Activated T-helper 9 cell treated with anti-CD3 and anti-CD28 coated beads, Interleukin-2, amount 50 U/mL, for 16 hours (primary cell): ENCODE data around the gene SPATA16.
"Not testable (repeated sequence)": the region's sequence is repeated elsewhere in the genome, so short reads cannot be mapped to it uniquely, and the experiment has no call there.

ENCODE experiments used
- DNase-seq: peaks from one replicate; pipeline ENCODE4 v3.0.0-alpha.2; 2020; ENCODE audit warnings: low read depth

The SPATA16 gene, protein sequence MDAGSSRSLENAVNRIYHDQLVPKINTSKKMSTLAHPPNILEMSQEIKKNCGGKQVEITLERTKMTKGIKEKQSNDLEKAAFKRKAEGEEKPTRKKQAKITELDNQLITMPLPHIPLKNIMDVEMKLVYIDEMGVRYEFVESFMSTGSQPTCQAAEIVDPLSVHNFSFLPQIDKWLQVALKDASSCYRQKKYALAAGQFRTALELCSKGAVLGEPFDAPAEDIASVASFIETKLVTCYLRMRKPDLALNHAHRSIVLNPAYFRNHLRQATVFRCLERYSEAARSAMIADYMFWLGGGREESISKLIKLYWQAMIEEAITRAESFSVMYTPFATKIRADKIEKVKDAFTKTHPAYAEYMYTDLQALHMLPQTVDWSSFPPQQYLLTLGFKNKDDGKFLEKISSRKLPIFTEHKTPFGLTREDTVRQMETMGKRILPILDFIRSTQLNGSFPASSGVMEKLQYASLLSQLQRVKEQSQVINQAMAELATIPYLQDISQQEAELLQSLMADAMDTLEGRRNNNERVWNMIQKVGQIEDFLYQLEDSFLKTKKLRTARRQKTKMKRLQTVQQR

DNA sequence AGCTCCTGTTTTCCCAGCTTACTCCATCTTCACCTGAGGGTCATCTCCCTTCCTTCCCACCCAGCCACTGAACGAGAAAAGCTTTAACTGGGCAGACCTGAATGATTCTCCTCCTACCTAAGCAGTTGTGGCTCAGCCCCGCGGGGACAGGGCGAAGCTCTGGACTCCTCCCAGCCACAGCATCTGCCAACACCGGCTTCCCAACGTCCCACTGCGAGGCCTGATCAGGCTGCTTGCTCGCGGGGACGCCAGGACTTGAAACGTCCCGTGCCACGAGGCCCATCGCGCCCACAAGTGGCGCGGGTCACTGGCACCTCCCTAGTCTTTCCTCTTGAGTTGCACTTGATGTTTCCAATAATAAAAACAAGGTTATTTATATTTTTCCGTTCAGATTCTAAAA, at the start of gene SPATA16:
Gene SPATA16, minus strand, starts transcription at position 250 of the 400 bp plus-strand sequence. CDS start 23,504 bp downstream, outside the sequence.
- DNase-seq: no peak

DNA sequence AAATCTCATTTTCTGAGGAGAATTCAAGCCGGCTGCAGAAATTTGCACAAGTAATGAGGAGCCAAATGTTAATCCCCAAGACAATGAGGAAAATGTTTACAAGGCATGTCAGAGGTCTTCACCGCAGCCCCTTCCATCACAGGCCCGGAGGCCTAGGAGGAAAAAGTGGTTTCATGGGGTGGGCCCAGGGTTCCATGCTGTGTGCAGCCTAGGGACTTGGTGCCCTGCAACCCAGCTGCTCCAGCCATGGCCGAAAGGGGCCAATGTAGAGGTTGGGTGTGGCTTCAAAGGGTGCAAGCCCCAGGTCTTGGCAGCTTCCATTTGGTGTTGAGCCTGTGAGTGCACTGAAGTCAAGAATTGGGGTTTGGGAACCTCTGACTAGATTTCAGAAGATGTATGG, 42.0 kb upstream of the SPATA16 start:
- DNase-seq: not testable (repeated sequence)

DNA sequence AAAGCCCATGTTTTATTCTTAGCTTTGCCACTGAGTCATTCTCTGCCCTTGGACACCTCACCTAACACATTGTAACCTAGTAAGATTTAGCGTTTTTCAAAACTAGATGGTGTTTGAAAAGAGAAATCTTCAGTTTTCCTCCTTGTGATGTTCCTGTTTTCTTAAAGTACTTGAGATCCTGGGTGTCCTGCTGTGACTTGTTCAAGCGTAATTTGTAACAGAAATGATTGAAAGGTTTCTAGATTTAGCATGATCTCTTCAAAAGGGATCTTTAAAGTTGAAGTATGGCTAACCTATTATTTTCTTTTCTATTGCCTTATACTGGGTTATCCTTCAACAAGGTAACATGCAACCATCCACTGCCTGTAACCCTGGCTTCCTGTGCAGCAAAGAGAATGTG, 32.6 kb upstream of the SPATA16 start:
- no peak for DNase-seq

DNA sequence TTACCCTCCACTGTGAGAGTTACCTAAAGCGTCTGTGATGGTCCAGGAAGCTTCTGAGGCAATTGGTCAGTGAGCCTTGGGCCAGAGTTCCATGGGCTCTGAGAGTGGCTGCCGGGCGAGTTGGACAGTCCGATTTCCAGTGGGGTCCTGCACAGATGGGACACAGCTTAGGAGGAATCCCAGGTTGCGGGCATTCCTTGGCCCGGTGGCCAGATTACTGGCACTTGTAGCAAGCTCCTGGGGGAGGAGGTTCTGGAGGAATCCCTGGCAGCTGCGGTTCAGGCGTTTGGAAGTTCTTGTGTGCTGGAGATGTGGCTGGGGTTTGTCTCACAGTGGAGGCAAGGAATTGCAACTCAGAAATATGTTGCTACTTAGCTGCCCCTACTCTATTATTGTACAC, 18.1 kb upstream of the SPATA16 start:
- not testable (repeated sequence) for DNase-seq

DNA sequence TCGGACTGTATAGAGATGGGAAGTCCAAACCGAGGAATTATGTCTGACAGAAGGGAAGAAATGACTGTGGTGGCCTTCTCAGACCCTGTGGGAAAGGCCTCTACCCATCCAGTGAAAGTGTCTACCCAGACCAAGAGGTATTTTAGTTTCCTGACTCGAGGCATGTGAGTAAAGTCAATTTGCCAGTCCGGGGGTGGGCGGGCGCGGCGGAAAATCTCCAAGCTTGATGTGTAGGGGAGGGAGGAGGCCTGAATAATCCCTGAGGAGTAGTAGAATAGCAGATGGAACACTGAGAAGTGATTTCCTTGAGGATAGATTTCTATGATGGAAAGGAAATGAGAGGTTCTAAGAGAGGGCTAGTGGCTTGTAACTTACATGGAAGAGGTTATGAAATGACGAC, 15.5 kb upstream of the SPATA16 start:
- not testable (repeated sequence) for DNase-seq

DNA sequence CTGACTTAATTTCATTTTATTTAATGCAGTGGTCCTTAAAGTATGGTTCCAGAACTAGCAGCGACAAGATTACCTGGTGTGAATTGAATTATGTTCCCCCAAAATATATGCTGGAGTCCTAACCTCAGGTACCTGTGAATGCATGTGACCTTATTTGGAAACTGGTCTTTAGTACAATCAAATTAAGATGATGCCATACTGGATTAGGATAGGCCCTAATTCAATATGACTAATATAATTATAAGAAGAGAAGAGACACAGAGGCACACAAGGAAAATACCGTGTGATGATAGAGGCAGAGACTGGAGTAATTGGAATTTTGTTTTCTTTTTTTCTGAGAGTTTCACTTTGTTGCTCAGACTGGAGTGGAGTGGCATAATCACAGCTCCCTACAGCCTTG, 12.6 kb upstream of the SPATA16 start:
- DNase-seq: no peak

DNA sequence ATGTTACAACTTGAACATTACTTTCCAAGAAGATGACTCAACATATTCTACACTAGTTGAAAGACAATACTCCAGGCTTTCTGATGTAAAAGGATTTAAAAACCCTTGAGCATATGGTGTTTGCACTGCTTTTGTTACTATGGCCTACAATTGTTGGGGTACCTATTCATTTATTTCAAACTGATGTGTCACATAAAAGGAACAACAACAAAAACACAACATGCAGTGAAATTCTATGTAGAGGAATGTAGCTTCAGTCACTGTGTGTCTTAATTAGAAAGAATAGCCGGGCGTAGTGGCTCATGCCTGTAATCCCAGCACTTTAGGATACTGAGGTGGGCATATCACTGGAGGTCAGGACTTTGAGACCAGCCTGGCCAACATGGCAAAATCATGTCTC, 1.6 kb downstream of the SPATA16 start:
- no peak for DNase-seq

DNA sequence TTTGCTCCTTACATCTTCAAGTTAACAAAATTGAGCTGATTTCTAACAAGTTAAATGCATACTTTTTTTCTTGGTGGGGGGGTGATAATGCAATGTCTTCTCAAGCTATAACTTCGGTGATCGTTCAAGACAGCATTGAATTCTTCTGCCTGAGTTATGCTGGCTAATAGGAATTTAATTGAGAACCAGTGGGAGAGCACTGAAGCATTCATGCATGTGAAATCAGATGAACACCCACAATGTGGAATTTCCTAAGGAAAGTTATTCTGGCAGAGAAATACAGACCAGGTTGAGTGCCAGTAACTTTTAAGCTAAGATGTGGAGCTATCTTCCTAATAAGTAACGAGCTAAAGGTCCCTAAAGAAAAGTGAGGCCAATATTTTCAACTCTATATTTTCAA, 3.0 kb downstream of the SPATA16 start:
- no peak for DNase-seq

DNA sequence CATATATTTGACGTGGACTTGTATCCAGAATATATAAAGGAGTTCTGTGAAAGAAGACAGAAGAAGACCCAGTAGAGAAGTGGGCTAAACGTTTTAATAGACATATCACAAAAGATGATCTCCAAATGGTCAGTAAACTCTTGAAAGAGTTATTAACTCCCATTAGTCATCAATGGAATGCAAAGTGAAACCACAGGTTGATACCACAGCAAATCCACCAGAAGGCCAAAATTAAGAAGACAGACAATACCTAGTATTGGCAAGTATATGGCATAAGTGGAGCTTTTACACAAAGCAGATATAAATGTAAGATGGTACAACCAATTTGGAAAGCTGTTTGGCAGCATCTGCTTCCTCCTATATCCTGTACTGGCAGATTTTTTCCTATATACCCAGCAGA, 6.0 kb downstream of the SPATA16 start:
- no peak for DNase-seq

DNA sequence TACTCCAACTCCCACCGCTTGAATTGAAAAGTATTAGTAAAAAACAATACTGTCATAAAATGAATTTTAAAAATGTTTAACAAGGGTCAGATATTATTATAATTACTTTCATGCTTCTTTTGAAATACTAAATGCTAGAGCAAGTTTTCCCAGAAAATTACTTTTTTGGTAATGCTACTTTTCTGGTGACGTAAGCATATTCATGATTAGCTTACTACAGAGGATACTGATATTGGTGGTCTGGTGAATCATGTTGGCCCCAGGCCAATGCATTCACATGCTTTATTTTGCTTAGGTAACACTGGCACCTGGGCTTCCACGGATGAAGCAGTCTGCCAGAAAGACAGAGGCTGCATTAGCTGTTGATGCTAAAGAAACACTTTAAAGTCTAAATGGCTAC, 12.4 kb downstream of the SPATA16 start:
- no peak for DNase-seq

DNA sequence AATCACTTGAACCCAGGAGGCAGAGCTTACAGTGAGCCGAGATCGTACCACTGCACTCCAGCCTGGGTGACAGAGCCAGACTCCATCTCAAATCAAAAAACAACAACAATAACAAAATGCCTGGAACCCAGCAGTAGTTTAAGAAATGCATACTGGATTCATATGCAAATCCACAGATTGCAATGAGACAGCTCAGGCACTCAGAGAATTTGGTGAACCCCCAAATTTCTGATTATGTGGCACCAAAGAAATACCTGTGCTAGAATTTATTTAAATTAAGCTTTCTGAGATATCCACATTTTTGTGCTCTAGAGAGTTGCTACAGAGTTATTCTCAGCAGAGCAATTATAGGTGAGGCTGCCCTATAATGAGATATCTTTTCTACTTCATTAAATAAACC, 29.7 kb downstream of the SPATA16 start:
- no peak for DNase-seq

DNA sequence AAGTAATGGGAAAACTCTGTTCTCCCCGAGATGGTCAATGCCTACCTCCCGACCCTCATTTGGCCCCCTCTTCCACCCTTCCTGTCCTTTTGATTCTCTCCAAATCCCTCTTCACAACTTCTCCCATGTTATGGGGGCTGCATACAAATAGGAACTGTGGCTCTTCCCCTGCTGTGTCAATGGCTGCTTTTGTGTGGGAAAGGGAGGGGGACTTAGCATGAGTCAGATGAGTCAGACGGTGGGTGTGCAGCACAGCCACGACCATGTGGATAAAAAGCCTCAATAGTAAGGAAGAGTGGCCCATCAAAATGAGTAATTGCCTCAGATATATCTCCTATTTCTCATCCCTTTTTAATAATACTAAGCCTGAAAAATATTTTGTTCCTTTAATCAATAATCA, 31.9 kb downstream of the SPATA16 start:
- DNase-seq: no peak

DNA sequence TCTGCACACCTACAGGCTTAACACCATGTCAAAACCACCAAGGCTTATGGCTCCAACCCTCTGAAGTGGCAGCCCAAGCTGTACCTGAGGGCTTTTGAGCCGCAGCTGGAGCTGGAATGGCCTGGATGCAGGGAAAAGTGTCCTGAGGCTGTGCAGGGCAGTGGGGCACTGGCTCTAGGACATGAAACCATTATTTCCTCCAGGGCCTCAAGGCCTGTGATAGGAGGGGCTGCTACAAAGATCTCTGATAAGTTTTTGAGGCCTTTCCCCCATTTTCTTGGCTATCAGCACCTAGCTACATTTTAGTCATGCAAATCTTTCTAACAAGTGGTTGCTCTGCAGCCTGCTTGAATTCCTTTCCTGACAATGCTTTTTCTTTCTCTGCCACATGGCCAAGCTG, 37.6 kb downstream of the SPATA16 start:
- DNase-seq: no peak

DNA sequence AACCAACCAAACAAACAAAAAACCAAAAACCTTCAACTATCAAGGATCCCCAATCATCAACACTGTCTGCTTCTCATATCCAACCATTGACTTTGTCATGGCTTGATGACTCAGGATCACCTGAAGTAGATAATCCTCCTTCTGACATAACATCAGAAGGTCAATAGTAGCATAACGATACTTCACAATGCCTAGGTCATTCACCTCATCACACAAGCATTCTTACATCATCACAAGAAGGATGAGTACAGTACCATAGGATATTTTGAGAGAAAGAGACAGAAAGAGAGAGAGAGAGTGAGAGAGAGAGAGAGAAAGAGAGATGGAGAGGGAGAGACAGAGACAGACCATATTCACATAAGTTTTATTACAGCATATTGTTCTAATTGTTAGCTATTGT, 42.1 kb downstream of the SPATA16 start:
- DNase-seq: no peak

DNA sequence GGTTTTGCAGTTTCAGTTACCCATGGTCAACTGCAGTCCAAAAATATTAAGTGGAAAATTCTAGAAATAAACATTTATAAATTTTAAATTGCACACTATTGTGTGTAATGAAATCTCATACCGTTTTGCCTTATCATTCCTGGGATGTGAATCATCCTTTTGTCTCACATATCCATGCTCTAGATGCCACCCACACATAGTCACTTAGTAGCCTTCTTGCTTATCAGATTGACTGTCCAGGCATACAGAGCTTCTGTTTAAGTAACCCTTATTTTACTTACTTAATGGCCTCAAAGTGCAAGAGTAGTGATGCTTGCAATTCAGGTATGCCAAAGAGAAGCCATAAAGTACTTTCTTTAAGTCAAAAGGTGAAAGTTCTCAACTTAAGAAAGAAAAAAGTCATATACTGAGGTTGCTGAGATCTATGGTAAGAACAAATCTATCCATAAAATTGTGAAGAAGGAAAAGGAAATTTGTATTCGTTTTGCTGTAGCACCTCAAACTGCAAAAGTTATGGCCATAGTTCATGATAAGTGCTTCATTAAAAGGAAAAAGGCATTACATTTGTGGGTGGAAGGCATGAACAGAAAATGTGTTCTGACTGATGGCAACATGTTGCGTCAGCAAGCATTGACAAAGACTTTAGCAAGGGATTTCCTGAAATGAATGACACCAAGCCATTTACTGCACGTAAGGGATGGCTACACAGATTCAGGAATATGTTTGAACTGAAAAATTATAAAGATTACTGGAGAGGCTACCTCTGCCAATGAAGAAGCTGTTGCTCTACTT, 43.8 kb downstream of the SPATA16 start:
- DNase-seq: no peak

DNA sequence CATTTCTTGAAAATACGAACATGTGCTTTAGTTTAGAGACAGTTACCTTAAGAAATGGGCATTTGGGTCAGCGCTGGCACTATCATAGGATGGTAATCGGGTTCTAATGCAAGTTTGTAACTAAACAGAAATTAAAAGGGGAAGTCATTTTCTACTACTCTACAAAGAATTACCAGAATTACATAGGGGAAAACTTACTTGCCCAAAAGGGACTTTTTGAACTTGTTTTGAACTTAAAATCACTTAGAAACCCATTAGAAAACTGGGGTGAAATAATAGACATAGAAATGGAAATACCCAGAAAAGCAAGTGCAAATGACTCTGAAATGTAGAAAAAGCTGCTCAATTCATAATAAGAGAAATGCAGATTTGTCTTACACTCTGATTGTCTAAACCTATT, 44.9 kb downstream of the SPATA16 start:
- no peak for DNase-seq

DNA sequence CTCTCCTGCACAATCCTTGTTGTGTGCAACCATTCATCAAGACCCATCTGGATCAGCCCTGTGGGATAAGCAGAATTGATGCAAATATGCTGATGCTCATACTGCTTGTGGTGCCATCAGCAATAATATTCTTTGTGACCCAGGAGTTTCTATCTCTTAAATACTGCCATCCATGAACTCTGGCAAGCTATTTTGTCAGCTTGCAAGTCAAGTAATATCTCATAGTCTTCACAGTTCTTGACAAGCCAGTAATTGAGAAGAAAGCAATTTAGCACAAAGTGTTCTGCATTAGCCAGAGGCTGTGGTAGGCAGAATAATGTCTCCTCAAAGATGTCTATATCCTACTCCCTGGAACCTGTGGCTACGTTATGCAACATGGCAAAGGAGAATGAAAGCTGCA, 49.0 kb downstream of the SPATA16 start:
- DNase-seq: no peak

DNA sequence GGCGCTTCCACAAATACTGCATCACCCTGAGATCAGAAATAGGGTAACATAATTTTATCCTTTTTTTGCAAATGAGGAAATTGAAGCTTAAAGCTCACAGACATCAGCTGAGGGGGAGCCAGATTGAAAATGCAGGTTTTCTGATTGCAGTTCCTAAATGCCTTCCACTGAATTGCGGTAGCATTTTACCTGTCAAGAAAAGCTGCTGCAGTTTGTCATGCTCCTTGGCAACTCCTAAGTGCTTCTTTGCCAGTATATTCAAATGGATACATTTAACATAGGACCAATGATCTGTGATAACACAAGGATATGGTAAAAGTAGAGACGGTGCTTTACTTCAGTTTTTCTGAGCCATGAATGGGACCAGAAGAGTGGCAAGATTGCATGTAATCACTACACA, 50.5 kb downstream of the SPATA16 start:
- no peak for DNase-seq

DNA sequence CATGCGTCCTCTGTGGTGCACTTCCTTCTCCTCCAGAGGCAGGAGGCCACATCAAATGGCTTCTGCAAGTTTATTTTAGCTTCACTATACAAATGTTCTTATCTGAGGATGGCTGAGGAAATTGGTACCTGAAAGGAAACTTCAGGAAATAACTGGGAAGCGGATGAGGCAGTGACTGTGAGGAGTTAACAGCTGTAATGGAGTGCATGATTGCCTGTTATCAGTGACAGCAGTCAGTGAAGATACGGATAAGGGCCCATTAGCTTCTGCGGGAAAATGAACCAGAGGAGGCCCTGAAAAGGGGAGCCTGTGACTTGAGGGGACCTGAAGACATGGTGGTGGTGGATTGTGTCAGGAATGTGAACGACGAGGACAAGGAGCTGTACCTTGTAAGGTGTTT, 51.8 kb downstream of the SPATA16 start:
- no peak for DNase-seq

DNA sequence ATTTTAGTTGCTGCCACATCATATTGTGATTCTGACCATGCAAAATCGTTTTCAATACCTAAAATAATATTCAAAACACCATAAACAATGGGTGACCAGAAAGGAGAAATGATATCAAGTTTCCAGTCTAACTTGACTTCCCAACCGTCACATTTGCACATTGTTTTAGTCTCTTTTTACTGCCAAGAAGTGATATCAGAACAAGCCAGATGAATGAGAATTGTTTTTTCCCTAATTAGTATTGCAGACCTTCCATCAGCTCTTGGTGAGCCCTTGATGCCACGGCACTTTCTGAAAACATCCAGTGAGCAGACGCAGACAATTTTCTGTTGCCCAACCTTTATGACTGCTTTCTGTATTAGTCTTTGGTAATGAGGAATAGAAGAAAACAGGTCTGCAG, 62.5 kb downstream of the SPATA16 start:
- DNase-seq: no peak

DNA sequence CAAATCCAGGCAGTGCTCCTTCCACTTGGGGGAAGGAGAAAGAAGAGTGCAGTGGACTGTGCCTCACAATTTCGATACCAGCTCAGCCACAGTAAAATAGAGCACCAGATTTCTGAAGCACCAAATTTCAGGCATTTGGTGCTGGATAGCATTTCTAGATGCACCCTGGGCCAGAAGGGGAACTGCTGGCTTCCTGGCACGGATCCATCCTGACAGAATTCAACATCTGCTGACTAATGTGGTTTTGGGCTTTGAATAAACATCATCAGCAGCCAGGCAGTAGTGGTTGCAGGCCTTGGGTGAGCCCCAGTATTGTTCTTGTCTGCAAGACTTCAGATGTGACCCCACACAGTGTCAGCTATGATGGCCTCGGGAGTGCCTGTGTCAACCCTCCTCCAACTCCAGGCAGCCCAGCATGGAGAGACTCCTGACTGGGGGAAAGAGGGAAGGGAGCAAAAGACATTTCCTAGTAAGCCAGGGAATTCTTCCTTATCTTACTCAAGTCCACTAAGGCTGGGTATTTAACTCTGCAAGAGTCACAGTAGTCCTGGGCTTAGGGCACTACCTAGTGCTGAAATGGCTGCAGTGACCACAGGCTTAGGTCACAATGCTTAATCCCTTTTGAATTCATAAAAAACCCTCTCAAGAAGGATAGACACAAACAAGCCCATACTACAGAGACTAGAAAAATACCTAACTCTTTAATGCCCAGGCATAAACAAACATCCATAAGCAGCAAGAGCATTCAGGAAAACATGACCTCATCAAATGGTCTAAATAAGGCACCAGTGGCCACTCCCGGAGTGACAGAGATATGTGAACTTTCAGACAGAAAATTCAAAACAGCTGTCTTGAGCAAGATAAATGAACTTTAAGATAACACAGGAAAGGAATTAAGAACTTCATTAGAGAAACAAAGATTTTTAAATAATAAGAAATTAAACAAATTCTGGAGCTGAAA, 74.7 kb downstream of the SPATA16 start:
- no peak for DNase-seq

DNA sequence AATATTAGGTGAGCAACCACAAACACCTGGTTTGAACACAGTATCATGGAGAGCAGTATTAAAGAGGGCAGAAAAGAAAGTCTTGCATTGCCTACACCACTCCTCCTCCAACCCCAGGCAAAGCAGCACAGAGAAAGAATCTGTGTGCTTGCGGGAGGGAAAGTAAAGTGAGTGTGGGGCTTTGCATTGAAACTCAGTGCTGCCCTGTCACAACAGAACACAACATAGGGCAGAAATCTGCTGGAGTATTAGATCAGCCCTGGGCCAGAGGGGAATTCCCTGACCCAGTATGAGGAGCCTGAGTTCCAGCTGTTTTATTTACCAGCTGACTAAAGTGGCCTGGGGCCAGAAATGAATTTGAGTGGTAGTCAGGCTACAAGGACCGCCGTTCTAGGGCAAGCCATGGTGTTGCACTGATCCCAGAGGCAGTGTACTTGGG, 75.5 kb downstream of the SPATA16 start:
- no peak for DNase-seq
